Measurements from ENCODE around the gene BCL3.

Gene BCL3

DNA sequence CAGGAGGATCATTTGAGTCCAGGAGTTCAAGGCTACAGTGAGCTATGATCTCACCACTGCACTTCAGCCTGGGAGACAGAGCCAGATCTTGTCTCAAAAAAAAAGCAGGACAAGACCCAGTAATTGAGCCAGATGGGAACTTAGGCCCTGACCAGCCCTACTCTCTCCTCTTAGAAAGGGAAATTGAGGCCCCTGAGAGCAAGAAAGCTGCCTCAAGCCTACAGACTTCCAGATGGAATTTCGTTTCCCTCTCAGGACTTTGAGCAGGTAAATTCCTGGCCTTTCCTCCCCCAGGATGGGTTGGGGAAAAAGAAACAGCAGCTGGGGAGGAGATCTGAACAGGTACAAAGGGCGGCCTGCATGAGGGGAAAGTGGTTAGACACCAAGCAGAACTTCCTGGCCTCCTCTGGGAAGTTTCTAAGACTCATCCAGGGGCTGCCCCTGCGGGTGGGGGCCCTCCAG is 3.6 kb upstream of the BCL3 start:
- DNase-seq, result no peak

GRCh38 chr19:44745341-44745831 is 3.1 kb upstream of the BCL3 start:
- DNase-seq, result no peak

DNA sequence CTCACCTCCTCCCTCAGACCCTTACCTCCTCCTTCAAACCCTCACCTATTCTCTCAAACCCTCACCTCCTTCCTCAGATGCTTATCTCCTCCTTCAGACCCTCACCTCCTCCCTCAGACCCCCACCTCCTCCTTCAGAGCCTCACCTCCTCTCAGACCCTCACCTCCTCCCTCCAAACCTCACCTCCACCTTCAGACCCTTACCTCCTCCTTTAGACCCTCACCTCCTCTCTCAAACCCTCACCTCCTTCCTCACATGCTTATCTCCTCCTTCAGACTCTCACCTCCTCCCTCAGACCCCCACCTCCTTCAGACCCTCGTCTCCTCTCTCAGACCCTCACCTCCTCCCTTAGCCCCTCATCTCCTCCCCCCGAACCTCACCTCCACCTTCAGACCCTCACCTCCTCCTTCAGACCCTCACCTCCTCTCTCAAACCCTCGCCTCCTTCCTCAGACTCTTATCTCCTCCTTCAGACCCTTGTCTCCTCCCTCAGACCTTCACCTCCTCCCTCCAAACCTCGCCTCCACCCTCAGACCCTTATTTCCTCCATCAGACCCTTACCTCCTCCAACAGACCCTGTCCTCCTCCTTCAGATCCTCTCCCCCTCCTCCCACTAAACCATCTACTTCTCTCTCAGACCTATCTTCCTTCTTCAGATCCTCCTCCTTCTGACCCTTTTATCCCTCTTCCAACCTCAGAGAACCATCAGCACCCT is 2.5 kb upstream of the BCL3 start:
- no peak for DNase-seq

GRCh38 chr19:44746616-44746945 is 1.9 kb upstream of the BCL3 start:
- DNase-seq, result no peak

DNA sequence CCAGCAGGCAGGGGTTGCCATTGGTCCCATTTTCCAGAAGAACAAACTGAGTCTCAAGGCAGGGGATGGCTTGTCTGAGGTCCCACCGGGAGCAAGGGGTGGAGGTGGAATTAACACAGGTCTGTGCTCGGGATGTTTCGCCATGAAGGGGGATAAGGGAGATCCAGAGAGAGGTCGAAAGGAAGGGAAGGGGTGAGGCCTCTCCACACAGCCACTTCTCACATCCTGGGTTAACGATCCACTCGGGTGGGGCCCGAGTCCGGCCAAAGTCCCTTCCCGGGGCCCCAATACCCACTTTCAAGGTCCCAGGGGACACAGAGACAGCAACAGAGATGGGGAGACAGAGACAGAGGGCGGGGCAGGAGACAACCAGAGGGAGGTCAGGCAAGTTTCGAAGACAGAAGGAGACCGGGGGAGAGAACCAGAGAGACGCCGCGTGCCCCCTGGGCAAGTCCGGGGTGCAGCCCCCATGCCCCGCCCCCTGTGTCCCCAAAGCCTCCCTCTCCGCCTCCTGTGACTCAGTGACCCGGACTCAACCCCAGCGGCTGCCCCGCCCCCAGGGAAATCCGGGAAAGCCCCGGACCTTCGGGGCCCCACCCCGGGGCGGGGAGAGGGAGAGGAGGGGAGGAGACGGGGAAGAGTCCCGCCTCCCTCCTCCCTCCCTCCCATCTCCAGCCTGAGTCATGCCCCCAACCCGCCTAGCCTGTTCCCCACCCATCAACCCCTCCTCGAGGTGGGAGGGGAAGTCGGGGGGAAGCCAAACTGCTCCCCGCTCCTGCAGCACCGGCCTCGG is 1.4 kb upstream of the BCL3 start:
- DNase-seq, result peak; percentile 87

GRCh38 chr19:44747739-44748425 is 626 bp upstream of the BCL3 start:
- no peak for DNase-seq

- DNase-seq, result no peak
These were observed 784 bp downstream of the BCL3 start for GRCh38 chr19:44749292-44749691.

DNA sequence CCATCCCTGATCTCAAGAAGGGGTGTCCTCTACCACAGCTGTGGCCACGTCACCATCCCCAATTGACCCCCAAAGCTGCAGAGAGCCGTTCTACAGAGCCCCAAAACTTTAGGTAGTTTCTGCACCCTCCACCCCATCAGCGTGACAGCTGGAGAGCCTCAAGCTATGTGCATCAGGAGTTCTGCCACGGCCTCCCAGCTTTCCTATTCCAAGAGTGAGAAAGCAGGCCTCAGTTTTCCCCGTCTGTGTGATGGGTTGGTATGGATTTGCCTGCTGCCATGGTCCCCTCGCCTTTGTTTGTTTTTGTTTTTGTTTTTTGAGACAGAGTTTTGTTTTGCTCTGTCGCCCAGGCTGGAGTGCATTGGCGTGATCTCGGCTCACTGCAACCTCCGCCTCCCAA is 1.5 kb downstream of the BCL3 start:
- DNase-seq, result no peak

- no peak for DNase-seq
These were observed 3.8 kb downstream of the BCL3 start for GRCh38 chr19:44752123-44752815.

- peak; percentile 84 for DNase-seq
These were observed 4.5 kb downstream of the BCL3 start for GRCh38 chr19:44752816-44753625.

DNA sequence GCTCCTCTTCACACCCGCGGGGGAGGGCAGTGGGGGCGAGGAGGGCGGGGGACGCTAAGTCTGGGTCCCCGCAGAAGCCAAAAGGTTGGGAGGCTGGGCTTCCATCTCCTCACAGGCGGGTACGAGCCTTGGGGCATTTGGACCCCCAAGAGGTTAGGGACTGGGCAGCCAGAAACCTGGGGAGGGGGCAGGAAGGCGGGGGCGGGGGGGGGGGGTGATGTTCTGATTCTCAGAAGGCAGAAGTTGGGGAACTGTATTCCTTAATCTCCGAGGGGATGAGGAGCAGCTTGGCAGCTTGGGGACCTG is 5.1 kb downstream of the BCL3 start:
- DNase-seq, result no peak

DNA sequence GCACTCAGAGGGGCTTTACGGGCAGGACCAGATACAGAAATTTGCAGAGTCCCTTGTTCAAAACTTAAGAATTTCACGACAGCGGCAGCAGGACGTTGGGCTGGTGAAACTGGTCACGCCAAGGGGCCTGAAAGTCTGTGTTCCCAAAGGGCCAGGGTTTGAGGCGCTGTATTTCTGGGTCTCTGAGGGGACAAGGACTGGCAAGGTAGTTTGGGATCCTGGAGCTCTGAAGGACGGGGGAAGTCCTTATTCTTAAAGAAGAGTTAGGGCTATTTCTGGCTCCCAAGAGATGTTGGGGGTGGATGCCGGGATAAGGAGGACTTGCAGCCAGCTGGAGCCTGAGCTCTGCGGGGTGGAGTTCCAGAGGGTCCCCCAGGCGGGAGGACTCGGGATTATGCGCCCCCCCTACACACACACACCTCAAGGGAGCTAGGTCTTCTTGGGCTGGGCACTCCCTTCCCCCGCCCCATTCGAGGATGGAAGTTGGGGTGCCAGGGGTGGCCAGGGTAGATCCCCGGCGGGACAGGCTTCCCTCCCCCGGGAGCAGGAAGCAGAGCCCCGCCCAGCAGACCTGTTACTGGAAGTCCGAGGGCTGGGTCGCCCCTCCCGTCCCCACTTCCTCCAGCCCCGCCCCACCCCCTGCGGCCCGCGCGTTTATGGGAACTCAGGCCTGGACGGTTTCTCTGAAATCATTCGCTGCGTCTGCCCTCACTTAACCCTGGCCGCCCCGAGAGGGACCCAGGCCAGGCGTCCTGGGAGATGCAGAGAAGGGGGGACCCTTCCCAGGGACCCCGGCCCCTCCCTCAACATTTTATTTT is 5.6 kb downstream of the BCL3 start:
- peak; percentile 33 for DNase-seq

DNA sequence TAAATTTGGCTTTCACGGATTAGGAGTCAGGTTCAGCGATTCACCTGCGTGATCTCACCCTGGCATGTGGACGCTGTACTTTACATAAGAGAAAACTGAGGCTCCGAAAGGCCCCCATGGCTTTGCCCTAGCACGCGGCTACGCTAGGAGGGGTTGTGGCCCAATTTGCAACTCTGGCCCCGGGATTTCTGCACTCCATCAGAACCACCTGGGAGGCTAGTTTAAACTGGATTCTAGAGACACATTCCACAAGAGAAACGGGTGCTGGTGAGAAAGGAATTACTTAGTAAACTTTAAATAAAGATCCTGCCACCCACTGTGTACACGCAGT is 6.2 kb downstream of the BCL3 start:
- no peak for DNase-seq

GRCh38 chr19:44755219-44755618 is 6.7 kb downstream of the BCL3 start:
- no peak for DNase-seq

- DNase-seq, result no peak
These were observed 7.6 kb downstream of the BCL3 start for GRCh38 chr19:44756089-44756562.

GRCh38 chr19:44757057-44757734 is 8.7 kb downstream of the BCL3 start:
- DNase-seq, result no peak

- DNase-seq, result no peak
These were observed 9.4 kb downstream of the BCL3 start for GRCh38 chr19:44757735-44758505.

DNA sequence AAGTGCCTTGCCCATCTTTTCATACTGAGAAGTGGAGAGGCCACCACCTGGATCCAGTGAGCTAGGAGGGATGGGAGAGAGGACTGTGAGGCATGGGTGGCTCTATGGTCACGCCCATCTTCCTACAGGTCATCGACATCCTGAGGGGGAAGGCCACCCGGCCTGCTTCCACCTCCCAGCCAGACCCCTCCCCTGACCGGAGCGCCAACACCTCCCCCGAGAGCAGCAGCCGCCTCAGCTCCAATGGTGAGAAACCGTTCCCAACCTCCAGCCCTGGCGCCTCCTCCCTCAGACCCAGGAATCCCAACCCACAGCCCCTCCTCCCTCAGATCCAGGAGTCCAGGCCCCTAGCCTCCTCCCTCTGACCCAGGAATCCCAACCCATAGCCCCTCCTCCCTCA is 10.1 kb downstream of the BCL3 start:
- DNase-seq, result no peak

- DNase-seq, result no peak
These were observed 10.7 kb downstream of the BCL3 start for GRCh38 chr19:44759083-44759804.
